ENCODE results near the gene BARHL1. TPM values are rescaled to one million over a fixed set of nuclear protein-coding genes. Genes with fewer than 3 reads are reported as not detected.

Gene BARHL1
- total and polyA plus RNA-seq, 2 donors (not counting 3 experiments of a cell fraction or from before 2014, with no cell fraction given) = not detected

- Histone ChIP-seq H3K9ac (replicated peaks; ENCODE audit: extremely low read depth, insufficient read depth, low read length) (no peak overlapping the region), H3K9me1 (replicated peaks; ENCODE audit: control insufficient read depth, extremely low read depth, insufficient read depth, low read length) (no peaks in the 10 kb centered on the region), H3K36me3 (ENCODE audit: control insufficient read depth in 2 of 2, extremely low read depth in 1 of 2, insufficient read depth in 2 of 2, low read length in 2 of 2) (no peaks in the 10 kb centered on the region), H3K27ac (ENCODE audit: insufficient read depth, low read depth, low read length) (no peak overlapping the region), H4K20me1 (replicated peaks; ENCODE audit: control insufficient read depth, extremely low read depth, insufficient read depth, low read length) (no peaks in the 10 kb centered on the region), H3K9me3 (replicated peaks; ENCODE audit: control insufficient read depth, insufficient read depth, low read length) (no peaks in the 10 kb centered on the region), H3K4me1 (ENCODE audit: control insufficient read depth, extremely low read depth, insufficient read depth, low read length) (no peaks in the 10 kb centered on the region), H3K4me3 (replicated peaks in 1 of 3; ENCODE audit: insufficient read depth in 1 of 3, low read depth in 1 of 3, low read length in 3 of 3) (no peak overlapping the region), H3K27me3 (ENCODE audit: control insufficient read depth in 2 of 2, insufficient read depth in 2 of 2, low read length in 2 of 2) (no peaks in the 10 kb centered on the region), H3K79me2 (ENCODE audit: control insufficient read depth, insufficient read depth, low read length) (no peaks in the 10 kb centered on the region), H3K4me2 (ENCODE audit: insufficient read depth, low read length) (no peak overlapping the region), H2AFZ (ENCODE audit: low read depth, low read length) (no peak overlapping the region)
- dilution Hi-C loops (cut with MboI; ENCODE audit: extremely low pct_ligation_motif_present, low sequenced_read_pairs) (no loop called here), intact Hi-C loops (cut with micrococcal nuclease) (no loop called here)
- ChIA-PET POLR2A (no interaction called here), CTCF (no interaction called here)
- BruUV-seq (replicated peaks) = no TSS peak
- no peak for FAIRE-seq
- no peak for DNase-seq (ENCODE audit: low read depth, low spot score)
- TF ChIP-seq JUN (IDR thresholded peaks at IDR 0.05; ENCODE audit: borderline replicate concordance, insufficient read depth, insufficient read length, low read depth) = no peak
- TF ChIP-seq, protein P1, sequence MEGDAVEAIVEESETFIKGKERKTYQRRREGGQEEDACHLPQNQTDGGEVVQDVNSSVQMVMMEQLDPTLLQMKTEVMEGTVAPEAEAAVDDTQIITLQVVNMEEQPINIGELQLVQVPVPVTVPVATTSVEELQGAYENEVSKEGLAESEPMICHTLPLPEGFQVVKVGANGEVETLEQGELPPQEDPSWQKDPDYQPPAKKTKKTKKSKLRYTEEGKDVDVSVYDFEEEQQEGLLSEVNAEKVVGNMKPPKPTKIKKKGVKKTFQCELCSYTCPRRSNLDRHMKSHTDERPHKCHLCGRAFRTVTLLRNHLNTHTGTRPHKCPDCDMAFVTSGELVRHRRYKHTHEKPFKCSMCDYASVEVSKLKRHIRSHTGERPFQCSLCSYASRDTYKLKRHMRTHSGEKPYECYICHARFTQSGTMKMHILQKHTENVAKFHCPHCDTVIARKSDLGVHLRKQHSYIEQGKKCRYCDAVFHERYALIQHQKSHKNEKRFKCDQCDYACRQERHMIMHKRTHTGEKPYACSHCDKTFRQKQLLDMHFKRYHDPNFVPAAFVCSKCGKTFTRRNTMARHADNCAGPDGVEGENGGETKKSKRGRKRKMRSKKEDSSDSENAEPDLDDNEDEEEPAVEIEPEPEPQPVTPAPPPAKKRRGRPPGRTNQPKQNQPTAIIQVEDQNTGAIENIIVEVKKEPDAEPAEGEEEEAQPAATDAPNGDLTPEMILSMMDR (IDR thresholded peaks at IDR 0.05; ENCODE audit: extremely low read depth in 1 of 2, insufficient read depth in 1 of 2, low read depth in 1 of 2, low read length in 2 of 2) = no peak
- TF ChIP-seq POLR2AphosphoS5 (IDR thresholded peaks at IDR 0.05; ENCODE audit: insufficient read depth, low read depth, low read length) = no peak
- TF ChIP-seq GATA2 (IDR thresholded peaks at IDR 0.05; ENCODE audit: insufficient read depth, insufficient read length, low read depth, low read length) = no peak
- no peak for TF ChIP-seq EZH2 (IDR thresholded peaks at IDR 0.05; ENCODE audit: borderline replicate concordance, low read depth, low read length, severe bottlenecking)
- no peak for TF ChIP-seq FOS (IDR thresholded peaks at IDR 0.05; ENCODE audit: borderline replicate concordance, insufficient read depth, low read length)
- TF ChIP-seq, protein P2, sequence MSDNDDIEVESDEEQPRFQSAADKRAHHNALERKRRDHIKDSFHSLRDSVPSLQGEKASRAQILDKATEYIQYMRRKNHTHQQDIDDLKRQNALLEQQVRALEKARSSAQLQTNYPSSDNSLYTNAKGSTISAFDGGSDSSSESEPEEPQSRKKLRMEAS (IDR thresholded peaks at IDR 0.05; ENCODE audit: insufficient read depth, insufficient read length) = no peak
- no peak for TF ChIP-seq MYC (IDR thresholded peaks at IDR 0.05; ENCODE audit: low read depth, low read length)
- no peak for TF ChIP-seq POLR2A (IDR thresholded peaks at IDR 0.05; ENCODE audit: low read depth, low read length)
Measured at GRCh38 chr9:132539096-132539495, 43.3 kb upstream of the BARHL1 start.

Measured in endothelial cell of umbilical vein (primary cell).